Colon (tissue), 2 donors: ENCODE data around the gene DOCK3.
"Not testable (repeated sequence)": the region's sequence is repeated elsewhere in the genome, so short reads cannot be mapped to it uniquely, and the experiment has no call there.

Experiments used
- FAIRE-seq: peaks from 2 replicates; lab custom pipeline; 2012; peaks lifted over from hg19 to GRCh38; lab: Jason Lieb, UNC
- donor health status: control.
- donor health status: control.

The DOCK3 gene

GRCh38 chr3:50805321-50805720, 130.6 kb downstream of the DOCK3 start:
- FAIRE-seq, result no peak

- FAIRE-seq, result no peak
Measured at GRCh38 chr3:50806031-50806430, 131.3 kb downstream of the DOCK3 start.

- FAIRE-seq, result no peak
Measured at GRCh38 chr3:50806806-50807205, 132.1 kb downstream of the DOCK3 start.

- no peak for FAIRE-seq
Measured at GRCh38 chr3:50807266-50807665, 132.5 kb downstream of the DOCK3 start.

- FAIRE-seq, result no peak
Measured at GRCh38 chr3:50811893-50812292, 137.2 kb downstream of the DOCK3 start.

- no peak for FAIRE-seq
Measured at GRCh38 chr3:50815844-50816243, 141.1 kb downstream of the DOCK3 start.

- FAIRE-seq, result no peak
Measured at GRCh38 chr3:50816894-50817293, 142.2 kb downstream of the DOCK3 start.

- no peak for FAIRE-seq
Measured at GRCh38 chr3:50817756-50818529, 143.2 kb downstream of the DOCK3 start.

- FAIRE-seq, result no peak
Measured at GRCh38 chr3:50819882-50820281, 145.2 kb downstream of the DOCK3 start.

- FAIRE-seq, result no peak
Measured at GRCh38 chr3:50825841-50826240, 151.1 kb downstream of the DOCK3 start.

- no peak for FAIRE-seq
Measured at GRCh38 chr3:50830451-50830850, 155.7 kb downstream of the DOCK3 start.

- not testable (repeated sequence) for FAIRE-seq
Measured at GRCh38 chr3:50831009-50831408, 156.3 kb downstream of the DOCK3 start.

- no peak for FAIRE-seq
Measured at GRCh38 chr3:50840983-50841489, 166.3 kb downstream of the DOCK3 start.

- no peak for FAIRE-seq
Measured at GRCh38 chr3:50848308-50848707, 173.6 kb downstream of the DOCK3 start.

- no peak for FAIRE-seq
Measured at GRCh38 chr3:50850639-50851511, 176.1 kb downstream of the DOCK3 start.

GRCh38 chr3:50853936-50854335, 179.2 kb downstream of the DOCK3 start:
- no peak for FAIRE-seq

GRCh38 chr3:50862221-50862620, 187.5 kb downstream of the DOCK3 start:
- no peak for FAIRE-seq

GRCh38 chr3:50873376-50874157, 198.8 kb downstream of the DOCK3 start:
- FAIRE-seq, result no peak

GRCh38 chr3:50874876-50875275, 200.1 kb downstream of the DOCK3 start:
- not testable (repeated sequence) for FAIRE-seq

GRCh38 chr3:50876947-50877346, 202.2 kb downstream of the DOCK3 start:
- FAIRE-seq, result no peak

GRCh38 chr3:50882733-50883132, 208.0 kb downstream of the DOCK3 start:
- not testable (repeated sequence) for FAIRE-seq

- no peak for FAIRE-seq
Measured at GRCh38 chr3:50883755-50884154, 209.0 kb downstream of the DOCK3 start.
